ENCODE results near the gene PLG.

DNA sequence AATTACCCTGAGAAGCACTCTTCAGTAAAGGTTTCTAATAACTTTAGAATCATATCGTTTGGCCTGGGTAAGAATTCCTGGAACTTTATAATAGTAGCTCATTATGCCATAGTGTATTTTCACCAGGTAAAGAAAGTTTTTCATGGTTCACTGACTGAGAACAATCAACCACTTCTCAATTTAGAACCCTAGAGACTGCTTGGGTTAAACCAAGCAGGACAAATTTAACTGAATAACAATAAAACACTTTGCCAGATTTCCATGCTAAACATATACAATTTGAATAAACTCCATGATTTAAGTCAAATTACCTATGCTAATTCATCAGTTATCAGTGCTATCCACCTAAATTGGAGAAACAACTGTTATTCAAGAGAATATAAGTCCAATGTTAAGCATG lies 99.4 kb downstream of the PLG start:
- no peak for TF ChIP-seq POLR2A (IDR thresholded peaks at IDR 0.05)
- no peak for TF ChIP-seq CTCF (IDR thresholded peaks at IDR 0.05)
- no peak for TF ChIP-seq POLR2AphosphoS5 (IDR thresholded peaks at IDR 0.05)

Data from prostate gland (tissue), 2 donors.